Fibroblast of villous mesenchyme (primary cell): ENCODE results near the gene MBOAT1. TPM values are rescaled to one million over a fixed set of nuclear protein-coding genes. Genes with fewer than 3 reads are reported as not detected.
A peak's percentile ranks its signal among the peaks of the same experiment; 100 is the strongest.

Experiments
- DNase-seq: peaks from one replicate; pipeline ENCODE4 v3.0.0-alpha.2; 2010; ENCODE audit warnings: low read depth
- H3K4me3 ChIP-seq: 2 replicates; pipeline ENCODE4 v1.5.1; 2011; ENCODE audit warnings: low read depth, mild to moderate bottlenecking, low read length
- CTCF ChIP-seq: IDR thresholded peaks from 2 replicates; pipeline ENCODE4 v1.5.1; 2012; ENCODE audit warnings: low read depth, mild to moderate bottlenecking, low read length; ENCODE audit not compliant: insufficient read depth
- total RNA-seq: library from RNA; depleted of rRNA; stranded (reverse); fragments of >200 nt; gene quantifications from 2 replicates; pipeline ENCODE4 v1.2.3, GENCODE V29; 2012

MBOAT1 gene
- total RNA-seq, 1 donor, result 22.9 TPM

DNA sequence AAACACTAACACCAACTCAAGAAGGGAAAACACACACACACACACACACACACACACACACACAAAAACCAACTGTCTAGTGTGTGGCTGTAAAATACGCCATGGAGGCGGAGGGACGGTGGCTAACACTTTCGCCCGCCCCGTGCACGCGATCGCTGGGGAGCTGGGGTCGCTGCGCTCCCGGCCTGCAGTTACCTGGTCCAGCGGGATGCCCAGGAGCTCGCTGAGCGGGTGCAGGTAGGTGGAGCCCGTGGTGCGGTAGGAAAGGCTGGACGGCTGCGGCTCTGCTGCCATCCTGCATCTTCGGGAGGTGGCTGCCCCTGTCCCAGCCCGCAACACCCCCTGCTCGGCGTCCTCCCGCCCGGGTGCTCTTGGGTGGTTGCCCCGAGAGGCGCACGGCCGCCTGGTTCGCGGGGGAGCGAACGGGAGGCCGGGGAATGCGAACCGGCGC, 303 bp downstream of the MBOAT1 start:
- H3K4me3 ChIP-seq, result peak overlapping the region; percentile 86
- DNase-seq, result peak; percentile 33
- TF ChIP-seq CTCF, result no peak

DNA sequence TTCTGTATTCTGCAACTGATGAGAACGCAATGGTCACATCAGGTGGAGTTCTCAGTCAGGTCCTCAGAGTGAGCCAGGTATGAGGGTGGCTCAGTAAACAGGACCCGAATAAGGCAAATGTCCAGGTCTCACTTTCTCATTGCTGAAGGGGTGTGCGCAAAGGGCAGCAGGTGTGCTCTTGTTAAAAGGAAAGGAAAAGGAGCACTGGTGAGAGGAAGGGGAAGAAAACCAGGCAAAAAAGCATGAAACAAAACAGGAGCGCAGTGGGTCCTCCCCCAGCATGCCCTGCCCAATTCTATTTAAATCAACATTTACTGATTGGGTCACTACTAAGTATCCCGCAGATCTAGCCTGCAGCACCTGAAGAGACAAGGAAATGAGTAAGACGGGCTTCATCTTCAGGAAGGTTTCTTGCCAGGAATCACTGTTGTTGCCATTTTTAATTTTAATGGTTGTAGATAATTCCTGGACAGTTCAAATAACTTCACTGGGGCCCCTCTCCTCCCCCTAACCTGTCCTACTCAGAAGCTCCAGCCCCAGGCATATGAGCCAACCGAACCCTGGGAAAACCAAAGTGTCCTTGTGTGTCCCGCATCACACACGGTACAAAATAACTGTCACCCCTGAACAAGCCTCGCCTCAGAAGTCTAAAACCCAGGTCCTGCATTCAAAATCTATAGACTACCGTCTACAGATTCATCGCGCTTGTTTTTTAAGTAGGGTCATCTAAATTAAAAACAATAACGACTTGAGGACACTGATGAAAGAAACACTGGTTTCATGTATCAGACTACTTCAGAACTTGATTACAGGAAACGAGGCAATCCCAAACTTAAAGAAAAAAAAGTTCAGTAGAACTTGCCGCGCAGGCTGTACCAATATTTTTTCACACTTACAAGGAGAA, 980 bp downstream of the MBOAT1 start:
- H3K4me3 ChIP-seq, result peak overlapping the region; percentile 86
- no peak for TF ChIP-seq CTCF
- peak; percentile 44 for DNase-seq

DNA sequence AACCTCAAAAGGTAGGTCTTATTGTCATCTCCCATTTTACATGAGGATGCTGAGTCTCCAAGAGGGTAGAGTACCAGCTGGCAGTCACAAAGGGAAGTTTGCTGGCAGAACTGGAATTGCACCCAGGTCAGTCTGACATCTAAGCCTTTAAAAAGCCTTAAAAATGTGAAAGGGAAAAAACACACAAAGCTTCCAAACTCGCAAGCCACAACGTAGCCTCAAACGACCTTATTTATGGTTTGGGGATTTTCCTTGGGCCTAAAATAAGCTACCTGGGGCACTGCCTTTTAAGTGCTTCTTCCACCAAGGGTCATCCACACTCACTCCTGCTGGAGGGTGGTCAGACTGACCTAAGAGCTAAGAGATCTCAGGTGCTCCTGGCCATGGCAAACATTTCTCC, 2.1 kb downstream of the MBOAT1 start:
- TF ChIP-seq CTCF, result no peak
- no peak overlapping the region for H3K4me3 ChIP-seq
- no peak for DNase-seq

DNA sequence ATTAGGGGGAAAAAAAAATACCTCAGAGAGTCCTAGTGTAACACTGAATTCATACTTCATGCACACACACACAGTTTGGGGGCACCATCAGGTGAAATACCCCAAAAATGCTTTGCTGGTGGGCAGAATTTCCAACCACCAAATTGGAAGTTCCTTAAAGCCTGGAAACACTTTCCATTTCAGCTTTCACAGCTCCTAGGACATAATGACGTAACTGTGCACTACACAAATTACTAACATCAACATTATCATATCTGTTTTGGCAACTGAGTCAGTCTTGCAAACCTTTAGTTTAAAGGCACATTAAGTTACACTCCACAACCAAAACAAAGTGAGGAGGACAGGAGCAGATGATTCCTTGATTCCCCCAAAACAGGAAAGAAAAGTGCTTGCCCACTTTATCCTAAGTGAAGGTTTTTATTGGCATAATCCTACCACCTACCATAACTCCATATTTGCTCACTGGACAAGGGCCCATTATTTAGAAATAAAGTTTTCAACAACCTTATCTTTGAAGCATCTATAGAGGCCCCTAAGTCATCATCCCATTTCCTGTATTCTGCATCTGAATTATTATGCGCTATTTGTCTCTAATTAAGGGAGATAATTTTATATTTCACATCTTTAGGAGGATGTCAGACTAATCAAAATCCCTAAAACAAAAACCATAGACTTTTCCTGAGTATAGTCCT, 3.4 kb downstream of the MBOAT1 start:
- H3K4me3 ChIP-seq, result no peak overlapping the region
- TF ChIP-seq CTCF, result no peak
- DNase-seq, result peak; percentile 40

DNA sequence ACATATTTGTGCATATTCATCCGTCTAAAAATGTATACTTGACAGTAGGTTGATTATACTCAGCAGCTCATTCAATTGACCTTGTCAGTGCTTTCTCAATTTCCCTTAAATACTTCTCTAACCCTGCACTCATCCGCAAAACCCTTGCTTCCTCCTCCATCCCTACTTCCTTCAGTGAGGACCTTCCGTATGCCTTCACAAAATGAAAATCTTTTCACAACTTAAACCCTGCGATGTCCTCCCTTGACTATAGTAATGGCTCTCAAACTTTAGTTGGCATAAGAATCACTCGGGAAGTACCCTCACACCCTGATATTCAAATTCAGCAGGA, 5.2 kb downstream of the MBOAT1 start:
- H3K4me3 ChIP-seq, result no peak overlapping the region
- no peak for DNase-seq
- TF ChIP-seq CTCF, result no peak

DNA sequence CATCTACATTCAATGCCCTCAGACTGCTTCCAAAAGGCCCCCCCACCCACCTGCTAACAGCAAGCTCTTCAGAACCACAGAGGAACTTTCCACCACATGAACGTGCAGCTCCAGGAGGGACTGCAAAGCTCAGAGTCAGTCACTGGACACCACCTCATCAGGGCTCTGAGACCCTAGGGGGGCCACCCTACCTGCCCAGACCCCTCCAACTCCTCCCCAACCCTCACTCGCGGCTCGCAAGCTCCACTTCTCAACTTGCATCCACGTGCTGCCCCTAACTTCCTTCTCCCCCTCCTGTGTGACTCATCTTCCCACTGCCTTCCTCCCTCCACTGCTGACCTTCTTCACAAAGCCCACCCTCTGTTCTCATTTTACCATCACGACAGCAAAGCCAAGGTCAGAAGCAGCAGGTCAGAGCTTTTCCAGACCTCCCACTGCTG, 6.5 kb downstream of the MBOAT1 start:
- no peak overlapping the region for H3K4me3 ChIP-seq
- peak; percentile 46 for DNase-seq
- no peak for TF ChIP-seq CTCF
